Effector memory CD4-positive, alpha-beta T cell (primary cell): ENCODE data around the gene LSAMP.

Experiments
- DNase-seq, 3 donors: peaks; one replicate each; pipeline ENCODE4 v3.0.0-alpha.2; 2020
- H3K27ac ChIP-seq: 2 replicates; pipeline ENCODE4 v1.7.0; 2013; ENCODE audit warnings: mild to moderate bottlenecking, low read length, moderate library complexity; ENCODE audit not compliant: insufficient read depth, poor library complexity, severe bottlenecking
- H3K27me3 ChIP-seq: replicated peaks from 2 replicates; pipeline ENCODE4 v1.7.0; 2013; ENCODE audit warnings: mild to moderate bottlenecking, low read length; ENCODE audit not compliant: insufficient read depth, control insufficient read depth, poor library complexity, severe bottlenecking
- H3K36me3 ChIP-seq: 2 replicates; pipeline ENCODE4 v1.7.0; 2013; ENCODE audit warnings: mild to moderate bottlenecking, low read length, moderate library complexity; ENCODE audit not compliant: control insufficient read depth, insufficient read depth
- H3K4me1 ChIP-seq: 2 replicates; pipeline ENCODE4 v1.7.0; 2013; ENCODE audit warnings: low read length, mild to moderate bottlenecking; ENCODE audit not compliant: control insufficient read depth, insufficient read depth, poor library complexity, severe bottlenecking
- H3K4me3 ChIP-seq: 2 replicates; pipeline ENCODE4 v1.7.0; 2013; ENCODE audit warnings: low read length, low read depth, mild to moderate bottlenecking; ENCODE audit not compliant: insufficient read depth, poor library complexity, severe bottlenecking
- H3K9me3 ChIP-seq: 2 replicates; pipeline ENCODE4 v1.7.0; 2013; ENCODE audit warnings: mild to moderate bottlenecking, low read length, moderate library complexity; ENCODE audit not compliant: control insufficient read depth

The LSAMP gene

DNA sequence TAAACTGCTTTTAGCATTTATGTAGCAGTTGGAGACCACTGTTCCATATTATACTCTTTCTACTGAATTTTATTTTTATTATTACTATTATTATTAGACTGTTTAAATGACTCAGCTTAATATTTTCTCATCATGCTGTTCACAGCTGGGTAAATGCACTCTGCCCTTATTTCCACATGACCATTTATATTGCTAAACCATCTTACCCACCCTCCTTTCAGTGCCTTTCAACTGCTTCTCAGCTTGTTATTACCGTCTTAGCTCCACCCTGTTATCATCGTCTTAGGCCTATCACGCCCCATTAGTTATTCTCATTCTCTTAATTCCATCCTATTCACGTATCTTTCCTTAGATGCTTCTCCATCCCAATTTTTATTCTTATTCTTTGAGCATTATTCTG, 609.3 kb downstream of the LSAMP start:
- Histone ChIP-seq H3K27me3 (no peaks in the 10 kb centered on the region), H3K9me3 (no peaks in the 10 kb centered on the region), H3K27ac (no peak overlapping the region), H3K4me3 (no peak overlapping the region), H3K36me3 (no peaks in the 10 kb centered on the region), H3K4me1 (no peaks in the 10 kb centered on the region)
- no peak for DNase-seq

DNA sequence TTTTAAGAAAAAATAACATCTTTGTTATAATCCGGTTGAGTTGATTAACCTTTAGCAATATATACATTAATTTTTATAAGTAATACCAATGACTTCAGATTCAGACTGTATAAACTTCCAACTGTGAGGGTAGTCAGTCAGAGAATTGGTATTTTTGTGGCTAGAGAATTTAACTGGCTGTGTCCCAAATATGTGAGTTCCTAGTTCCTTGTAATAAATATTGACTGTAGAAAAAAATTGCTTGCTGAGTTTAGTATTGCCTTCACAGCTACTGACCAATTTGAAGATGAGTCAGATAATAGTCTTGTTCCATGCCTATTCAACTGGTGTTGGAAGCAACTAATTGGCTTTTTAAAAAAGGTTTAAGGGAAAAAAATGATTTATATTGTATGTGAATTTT, 611.2 kb downstream of the LSAMP start:
- Histone ChIP-seq H3K27ac (no peak overlapping the region), H3K27me3 (no peaks in the 10 kb centered on the region), H3K9me3 (no peaks in the 10 kb centered on the region), H3K4me1 (no peaks in the 10 kb centered on the region), H3K4me3 (no peak overlapping the region), H3K36me3 (no peaks in the 10 kb centered on the region)
- no peak for DNase-seq

DNA sequence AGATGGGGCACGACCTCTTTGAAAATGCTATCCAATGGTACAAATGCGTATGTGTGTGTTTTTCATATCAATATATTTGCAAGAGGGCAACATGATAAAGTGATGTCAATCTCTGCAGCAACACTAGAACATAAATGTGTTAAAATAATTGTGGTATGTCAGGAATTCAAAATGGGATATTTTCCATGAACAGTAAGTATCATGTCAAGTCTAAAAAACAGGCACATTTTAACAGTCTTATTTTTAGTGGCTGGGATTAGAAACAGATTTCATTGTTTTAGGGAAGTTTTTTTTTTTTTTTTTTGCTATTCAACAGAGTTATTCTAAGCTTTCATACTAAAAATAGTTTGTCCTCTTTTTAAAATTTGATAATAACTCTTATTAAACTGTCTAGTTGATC, 612.2 kb downstream of the LSAMP start:
- Histone ChIP-seq H3K27ac (no peak overlapping the region), H3K4me3 (no peak overlapping the region)
- no peak for DNase-seq

DNA sequence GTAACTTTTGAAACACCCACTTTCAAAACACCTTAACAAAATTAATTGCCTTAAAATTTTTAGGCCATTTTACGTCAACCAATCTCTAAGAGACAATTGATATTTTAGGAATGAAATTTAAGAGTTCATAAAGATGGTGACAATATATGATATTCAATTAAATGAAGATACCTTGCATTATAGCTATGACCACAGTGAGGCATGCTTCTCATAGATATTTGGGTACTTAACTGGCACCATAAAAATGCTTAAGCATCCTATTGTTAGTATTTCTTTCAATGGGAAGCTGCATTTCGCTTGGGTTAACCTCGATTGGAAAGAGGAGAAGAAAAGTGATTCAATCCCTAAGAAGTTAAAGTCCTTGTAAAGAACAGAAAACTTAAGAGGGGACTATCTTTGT, 613.0 kb downstream of the LSAMP start:
- Histone ChIP-seq H3K9me3 (no peaks in the 10 kb centered on the region), H3K36me3 (no peaks in the 10 kb centered on the region), H3K4me1 (no peaks in the 10 kb centered on the region), H3K4me3 (no peak overlapping the region), H3K27me3 (no peaks in the 10 kb centered on the region), H3K27ac (no peak overlapping the region)
- no peak for DNase-seq

More for the DNA sequence above, 612.2 kb downstream of the LSAMP start:
- H3K27me3 ChIP-seq, result no peaks in the 10 kb centered on the region
- no peaks in the 10 kb centered on the region for H3K4me1 ChIP-seq
- H3K36me3 ChIP-seq, result no peaks in the 10 kb centered on the region
- no peaks in the 10 kb centered on the region for H3K9me3 ChIP-seq

DNA sequence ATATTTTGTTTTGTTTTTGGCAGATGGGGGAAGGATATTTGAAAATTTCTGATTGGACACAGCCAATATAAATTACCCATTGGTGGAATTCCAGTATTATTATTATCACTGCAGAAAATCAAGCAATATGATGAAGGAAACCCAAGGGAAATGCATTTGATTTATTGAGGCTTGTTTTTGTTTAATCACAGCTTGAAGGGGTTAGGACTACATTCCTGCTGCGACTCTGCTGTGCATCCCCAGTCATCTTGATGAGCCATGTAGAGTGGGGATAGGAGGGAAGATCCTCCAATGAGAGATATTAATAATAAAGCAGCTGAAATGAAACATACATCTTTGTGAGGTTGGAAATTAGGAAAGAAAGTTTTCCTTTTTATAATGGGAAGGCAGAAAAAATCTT, 613.4 kb downstream of the LSAMP start:
- DNase-seq, result no peak
- Histone ChIP-seq H3K4me3 (no peak overlapping the region), H3K36me3 (no peaks in the 10 kb centered on the region), H3K4me1 (no peaks in the 10 kb centered on the region), H3K9me3 (no peaks in the 10 kb centered on the region), H3K27ac (no peak overlapping the region), H3K27me3 (no peaks in the 10 kb centered on the region)

DNA sequence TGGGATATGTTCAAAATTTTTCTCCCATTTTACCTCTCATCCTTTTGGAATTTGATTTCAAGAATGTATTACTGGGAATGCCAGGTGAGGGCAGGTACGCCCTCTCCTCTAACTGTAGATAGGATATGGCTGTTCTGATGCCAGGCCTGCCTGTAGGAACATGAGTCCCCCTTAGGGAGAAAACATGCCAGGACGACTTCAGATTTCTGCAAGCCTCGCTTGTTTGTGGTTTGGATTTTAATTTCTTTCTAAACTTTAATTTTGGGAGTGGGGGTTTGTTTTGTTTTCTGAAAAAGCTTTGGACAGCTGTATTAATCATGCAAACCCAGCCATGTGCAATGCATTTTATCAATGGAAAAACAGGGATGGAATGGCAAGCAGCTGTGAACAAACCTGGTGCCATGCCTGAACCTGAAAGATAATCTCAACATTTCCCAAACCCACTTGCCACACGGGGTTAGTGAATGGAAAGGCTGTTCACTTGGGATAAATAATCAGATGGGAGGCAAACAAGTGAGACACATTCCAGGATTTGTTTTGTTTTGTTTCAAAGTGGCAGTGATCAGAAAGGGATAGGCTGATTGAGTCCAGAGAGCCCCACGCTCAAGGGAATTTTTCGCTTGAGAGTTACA, 614.4 kb downstream of the LSAMP start:
- H3K27me3 ChIP-seq, result no peaks in the 10 kb centered on the region
- H3K27ac ChIP-seq, result no peak overlapping the region
- DNase-seq, result no peak
- no peaks in the 10 kb centered on the region for H3K36me3 ChIP-seq
- H3K4me1 ChIP-seq, result no peaks in the 10 kb centered on the region
- H3K4me3 ChIP-seq, result no peak overlapping the region
- H3K9me3 ChIP-seq, result no peaks in the 10 kb centered on the region

DNA sequence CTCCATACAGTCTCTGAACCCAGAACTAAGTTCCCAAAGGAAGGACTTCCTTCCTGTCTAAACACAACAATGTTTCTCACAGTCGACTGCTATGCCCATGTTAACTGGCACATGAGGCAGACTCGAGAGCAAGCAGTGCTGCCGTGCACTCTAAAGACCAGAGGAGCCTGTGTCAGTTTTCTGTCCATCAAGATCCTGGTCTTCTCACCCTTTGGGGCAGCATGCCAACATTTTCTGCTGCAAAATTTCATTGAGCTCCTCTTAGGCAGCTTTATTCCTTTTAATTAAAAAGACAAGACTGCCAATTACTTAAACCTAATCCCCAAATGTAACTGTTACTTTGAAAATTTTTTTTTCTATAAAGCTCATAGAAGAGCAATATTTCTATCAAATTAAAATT, 616.9 kb downstream of the LSAMP start:
- DNase-seq, result no peak
- Histone ChIP-seq H3K27me3 (no peaks in the 10 kb centered on the region), H3K4me3 (no peak overlapping the region), H3K9me3 (no peaks in the 10 kb centered on the region), H3K4me1 (no peaks in the 10 kb centered on the region), H3K27ac (no peak overlapping the region), H3K36me3 (no peaks in the 10 kb centered on the region)

DNA sequence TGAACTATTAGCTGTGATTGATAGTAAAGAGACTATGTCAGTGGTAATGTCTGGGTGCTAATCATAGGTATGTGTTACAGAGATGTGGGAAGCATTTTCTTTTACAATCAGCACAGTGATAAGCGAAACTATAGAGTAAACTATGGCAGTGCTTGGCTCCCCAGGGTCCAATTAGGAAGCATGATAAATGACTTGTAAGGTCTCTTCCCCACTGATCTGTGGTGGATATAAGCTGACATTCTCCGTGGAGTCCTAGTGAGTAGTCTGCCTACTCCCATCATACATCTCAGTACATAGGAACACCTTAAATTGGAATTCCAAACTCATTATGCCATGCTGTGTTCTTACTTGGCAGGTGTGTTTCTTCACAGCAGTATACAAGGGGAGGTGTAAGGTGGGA, 617.8 kb downstream of the LSAMP start:
- Histone ChIP-seq H3K27me3 (no peaks in the 10 kb centered on the region), H3K36me3 (no peaks in the 10 kb centered on the region), H3K27ac (no peak overlapping the region), H3K4me1 (no peaks in the 10 kb centered on the region), H3K9me3 (no peaks in the 10 kb centered on the region), H3K4me3 (no peak overlapping the region)
- DNase-seq, result no peak

DNA sequence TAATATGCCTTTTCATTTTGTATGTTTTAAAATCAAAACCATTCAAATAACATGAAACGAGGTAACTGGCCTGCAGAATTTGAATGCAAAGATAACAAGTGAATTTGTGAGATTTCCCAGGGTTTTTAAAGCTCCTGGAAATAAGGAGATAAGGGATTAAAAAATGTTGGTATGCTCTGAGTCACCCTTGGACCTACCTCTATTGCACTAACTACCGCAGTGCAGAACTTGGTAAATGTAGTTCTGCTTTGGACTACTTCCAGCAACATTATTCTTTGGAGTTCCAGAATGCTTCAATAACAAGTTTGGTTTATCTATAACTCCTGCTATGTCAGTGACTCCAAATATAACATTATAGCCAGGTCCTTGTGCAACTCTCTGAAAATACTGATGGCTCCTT, 620.2 kb downstream of the LSAMP start:
- Histone ChIP-seq H3K36me3 (no peaks in the 10 kb centered on the region), H3K4me3 (no peak overlapping the region), H3K27me3 (no peaks in the 10 kb centered on the region), H3K27ac (no peak overlapping the region), H3K9me3 (no peaks in the 10 kb centered on the region), H3K4me1 (no peaks in the 10 kb centered on the region)
- no peak for DNase-seq

DNA sequence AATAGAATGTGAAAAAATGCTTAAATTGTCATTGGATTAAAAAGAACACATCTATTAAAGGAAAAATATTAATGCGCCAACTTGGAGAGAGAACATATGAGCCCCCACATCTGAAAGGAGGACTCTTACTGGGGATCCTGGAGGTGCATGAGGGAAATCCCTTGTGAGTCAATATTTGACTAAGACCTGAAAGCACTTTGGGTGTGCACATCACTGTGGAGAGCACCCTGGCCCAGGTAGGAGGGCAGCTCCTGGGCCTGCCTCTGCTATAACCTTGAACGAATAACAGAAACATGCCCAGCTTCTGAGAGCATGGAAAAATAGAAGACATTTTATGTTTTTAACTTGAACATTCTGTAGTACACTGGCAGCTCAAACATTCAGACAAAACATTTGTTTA, 622.2 kb downstream of the LSAMP start:
- no peak overlapping the region for H3K27ac ChIP-seq
- no peaks in the 10 kb centered on the region for H3K4me1 ChIP-seq
- H3K36me3 ChIP-seq, result no peaks in the 10 kb centered on the region
- no peak for DNase-seq
- no peak overlapping the region for H3K4me3 ChIP-seq
- no peaks in the 10 kb centered on the region for H3K27me3 ChIP-seq
- no peaks in the 10 kb centered on the region for H3K9me3 ChIP-seq
